HG03439 (cell line): ENCODE measurements around the gene EIPR1.

ENCODE experiments used
- ATAC-seq: cut with Tn5 transposase; IDR thresholded peaks from one replicate; pipeline ENCODE4 v1.9.1; 2021; ENCODE audit warnings: mild to moderate bottlenecking, moderate library complexity; ENCODE audit not compliant: unreplicated experiment

The EIPR1 gene

GRCh38 chr2:3223080-3223923 lies 154.3 kb downstream of the EIPR1 start:
- peak; percentile 95 for ATAC-seq

- peak; percentile 29 for ATAC-seq
These were observed 155.0 kb downstream of the EIPR1 start for GRCh38 chr2:3222636-3223035.

DNA sequence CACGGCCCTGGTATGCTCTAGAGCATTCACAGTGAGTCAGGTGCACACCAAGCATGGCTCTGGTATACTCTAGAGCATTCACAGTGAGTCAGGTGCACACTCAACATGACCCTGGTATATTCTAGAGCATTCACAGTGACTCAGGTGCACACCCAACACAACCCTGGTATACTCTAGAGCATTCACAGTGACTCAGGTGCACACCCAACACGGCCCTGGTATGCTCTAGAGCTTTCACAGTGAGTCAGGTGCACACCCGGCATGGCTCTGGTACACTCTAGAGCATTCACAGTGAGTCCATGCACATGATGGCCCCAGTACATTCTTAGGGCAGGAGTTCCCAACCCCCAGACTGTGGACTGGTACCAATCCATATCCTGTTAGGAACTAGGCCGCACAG lies 158.1 kb downstream of the EIPR1 start:
- ATAC-seq, result no peak

- ATAC-seq, result no peak
These were observed 160.0 kb downstream of the EIPR1 start for GRCh38 chr2:3217646-3218045.

GRCh38 chr2:3216841-3217495 lies 160.7 kb downstream of the EIPR1 start:
- no peak for ATAC-seq

DNA sequence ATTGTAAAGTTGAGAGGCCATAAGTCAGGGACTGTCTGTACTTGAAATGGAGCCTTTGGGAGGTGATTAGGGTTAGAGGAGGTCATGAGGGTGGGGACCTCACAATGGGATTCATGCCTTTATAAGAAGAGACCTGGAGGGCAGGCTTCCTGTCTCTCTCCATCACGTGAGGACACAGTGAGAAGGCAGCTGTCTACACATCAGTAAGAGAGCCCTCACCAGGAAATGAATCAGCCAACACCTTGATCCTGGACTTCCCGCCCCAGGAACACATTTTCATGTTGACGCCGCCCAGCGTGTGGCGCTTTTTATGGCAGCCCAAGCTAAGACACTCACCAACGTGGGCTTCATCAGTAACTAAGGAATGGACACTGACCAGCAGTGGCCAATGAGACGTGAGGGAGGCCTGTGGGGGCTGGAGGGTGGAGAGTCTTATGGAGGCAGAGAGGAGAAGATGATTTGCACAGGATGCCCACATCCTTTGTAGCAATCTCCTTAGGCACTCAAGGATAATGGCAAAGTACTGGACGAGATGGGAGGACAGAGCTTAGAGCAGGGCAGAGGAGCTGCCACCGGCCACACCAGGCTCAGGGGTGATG lies 162.7 kb downstream of the EIPR1 start:
- ATAC-seq, result no peak

DNA sequence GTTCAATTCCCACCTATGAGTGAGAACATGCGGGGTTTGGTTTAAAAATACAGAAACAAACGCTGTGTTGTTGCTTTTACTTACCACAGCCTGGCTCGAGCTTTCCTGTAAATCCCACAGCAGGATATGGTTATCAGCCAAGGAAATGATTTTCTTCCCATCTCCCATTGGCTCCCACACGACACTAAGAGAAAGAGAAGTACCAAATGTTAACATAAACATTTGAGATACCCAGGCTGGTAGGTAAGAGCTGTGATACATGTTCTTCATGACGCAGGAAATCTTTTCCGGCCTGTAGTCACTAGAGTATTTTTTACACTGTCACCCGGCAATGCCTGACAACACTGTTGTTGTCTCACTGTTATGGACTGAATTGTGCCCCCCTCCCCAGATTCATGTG lies 163.6 kb downstream of the EIPR1 start:
- ATAC-seq, result no peak

DNA sequence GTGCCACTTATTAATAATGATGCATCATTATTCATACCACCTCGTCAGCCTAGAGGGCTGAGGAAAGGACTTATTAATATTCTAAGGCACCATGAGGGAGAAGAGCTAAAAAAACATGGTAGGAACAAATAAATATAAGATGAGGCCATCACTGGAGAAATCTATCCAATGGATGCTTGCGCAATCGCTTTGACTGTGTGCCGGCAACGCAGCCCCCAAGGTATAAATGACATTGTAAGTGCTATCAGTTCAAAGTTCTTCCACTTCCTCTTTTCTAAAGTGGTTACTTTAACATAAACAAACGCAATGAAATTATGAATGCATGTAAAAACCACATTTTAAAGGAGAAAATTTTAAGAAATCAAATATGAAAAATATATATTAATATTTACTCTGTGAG lies 164.6 kb downstream of the EIPR1 start:
- ATAC-seq, result no peak

DNA sequence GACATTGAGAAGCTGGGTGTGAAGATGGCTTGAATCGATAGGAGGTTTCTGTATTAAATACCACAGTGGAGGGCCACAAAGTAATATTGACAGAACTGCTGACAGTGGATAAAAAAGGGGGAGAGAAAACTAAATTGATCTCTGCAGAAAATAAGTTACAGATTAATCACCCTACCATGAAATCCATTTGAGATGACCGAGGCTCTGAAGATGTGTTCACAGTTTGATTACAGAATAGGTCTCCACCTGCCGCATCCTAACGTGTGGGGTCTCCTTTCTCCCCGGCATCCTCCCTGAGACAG lies 165.6 kb downstream of the EIPR1 start:
- ATAC-seq, result no peak

- ATAC-seq, result no peak
These were observed 166.2 kb downstream of the EIPR1 start for GRCh38 chr2:3211256-3212060.

GRCh38 chr2:3210257-3210656 lies 167.4 kb downstream of the EIPR1 start:
- ATAC-seq, result no peak

DNA sequence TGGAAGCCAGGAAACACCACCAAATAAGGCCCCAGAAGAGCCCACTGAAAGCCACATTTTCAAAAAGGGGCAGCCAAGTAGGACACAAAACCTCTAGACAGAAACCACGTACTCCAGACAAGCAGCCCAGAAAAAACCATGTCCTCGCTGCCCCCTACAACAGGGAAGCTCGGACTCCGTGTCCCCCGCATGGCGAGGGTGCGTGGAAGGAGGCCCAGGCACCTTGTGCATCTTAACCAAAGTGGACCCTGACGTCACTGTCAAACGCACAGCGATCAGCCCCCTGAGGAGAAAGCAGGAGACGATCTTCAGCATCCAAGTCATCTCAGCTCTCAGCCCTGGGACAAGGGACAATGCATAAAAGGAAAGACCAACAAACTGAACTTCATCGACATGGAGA lies 168.4 kb downstream of the EIPR1 start:
- ATAC-seq, result no peak

GRCh38 chr2:3208591-3208990 lies 169.0 kb downstream of the EIPR1 start:
- no peak for ATAC-seq

- ATAC-seq, result no peak
These were observed 169.4 kb downstream of the EIPR1 start for GRCh38 chr2:3208179-3208578.

- no peak for ATAC-seq
These were observed 170.5 kb downstream of the EIPR1 start for GRCh38 chr2:3207091-3207491.

DNA sequence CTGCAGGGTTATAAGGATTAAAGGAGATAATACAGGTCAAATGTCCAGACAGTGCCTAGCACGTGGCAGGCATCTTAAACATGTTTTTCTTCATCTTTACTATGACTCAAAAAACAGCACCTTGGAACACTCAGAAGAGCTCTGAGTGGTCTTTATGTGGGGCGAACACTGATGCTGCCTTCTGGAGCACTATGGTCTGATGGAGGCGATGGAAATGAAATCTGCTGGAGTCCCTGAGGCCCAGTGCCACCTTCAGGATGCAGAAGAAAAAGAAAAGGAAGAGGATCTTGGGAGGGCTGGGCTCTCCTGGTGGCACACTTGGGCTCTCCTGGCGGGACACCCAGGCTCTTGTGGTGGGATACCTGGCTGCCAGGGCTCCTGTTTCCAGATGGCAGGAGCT lies 171.8 kb downstream of the EIPR1 start:
- no peak for ATAC-seq

GRCh38 chr2:3204031-3204821 lies 173.4 kb downstream of the EIPR1 start:
- ATAC-seq, result no peak

- no peak for ATAC-seq
These were observed 174.1 kb downstream of the EIPR1 start for GRCh38 chr2:3203497-3204019.

GRCh38 chr2:3202926-3203325 lies 174.7 kb downstream of the EIPR1 start:
- ATAC-seq, result no peak

DNA sequence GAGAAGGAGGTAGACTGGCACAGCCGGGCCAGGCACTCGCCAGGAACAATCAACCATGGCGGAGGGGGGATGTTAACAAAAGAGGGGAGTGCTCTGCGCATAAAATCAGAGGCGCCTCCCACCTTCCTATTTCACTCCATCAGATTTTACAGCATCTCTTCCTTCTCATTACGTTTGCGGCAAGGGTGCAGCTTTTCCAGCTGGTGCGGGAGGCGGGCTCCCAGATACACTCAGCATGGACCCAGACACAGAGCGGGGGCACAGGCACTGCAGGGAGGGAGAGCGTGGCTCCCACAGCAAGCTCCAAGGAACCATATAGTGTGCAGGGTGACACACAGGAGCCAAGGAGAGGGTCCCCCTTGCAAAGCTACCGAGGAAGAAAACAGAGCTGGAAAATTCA lies 176.3 kb downstream of the EIPR1 start:
- ATAC-seq, result no peak
